Sigmoid colon (tissue), 4 donors: Measurements from ENCODE around the gene CSF1R.

ENCODE experiments used
- POLR2AphosphoS5 ChIP-seq, 4 donors: sonication (generic); formaldehyde crosslinking; IDR thresholded peaks; one replicate each; pipeline ENCODE4 v1.6.1; 2017; ENCODE audit warnings: antibody characterized with exemption in 4 of 4
- TF ChIP-seq, protein P1 (sequence below), 4 experiments: fragments of 450-650 bp in 3 of 4; fragments of 200-600 bp in 1 of 4; IDR thresholded peaks; one replicate each; pipeline ENCODE4 v1.5.1; 2016 to 2019; ENCODE audit warnings: antibody characterized with exemption in 4 of 4, mild to moderate bottlenecking in 3 of 4, moderate library complexity in 2 of 4

DNA sequence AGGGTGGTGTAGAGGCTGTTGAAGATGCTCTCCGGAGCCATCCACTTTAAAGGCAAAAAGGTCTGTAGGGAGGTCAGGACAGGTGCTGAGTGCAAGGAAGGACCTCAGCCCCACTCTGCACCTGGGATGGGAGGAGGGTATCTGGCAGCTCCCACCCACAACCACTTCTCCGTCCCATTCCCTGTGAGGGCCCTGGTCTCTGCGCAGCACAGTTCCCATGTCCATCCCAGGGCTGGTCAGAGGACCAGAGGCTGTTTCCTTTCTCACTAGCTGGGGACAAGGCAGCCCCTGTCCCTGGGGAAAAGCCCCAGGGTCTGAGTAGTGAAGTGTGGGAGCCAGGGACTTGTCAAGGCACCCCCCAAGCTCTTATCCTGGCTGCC, 33.7 kb upstream of the CSF1R start:
- TF ChIP-seq, protein P1, sequence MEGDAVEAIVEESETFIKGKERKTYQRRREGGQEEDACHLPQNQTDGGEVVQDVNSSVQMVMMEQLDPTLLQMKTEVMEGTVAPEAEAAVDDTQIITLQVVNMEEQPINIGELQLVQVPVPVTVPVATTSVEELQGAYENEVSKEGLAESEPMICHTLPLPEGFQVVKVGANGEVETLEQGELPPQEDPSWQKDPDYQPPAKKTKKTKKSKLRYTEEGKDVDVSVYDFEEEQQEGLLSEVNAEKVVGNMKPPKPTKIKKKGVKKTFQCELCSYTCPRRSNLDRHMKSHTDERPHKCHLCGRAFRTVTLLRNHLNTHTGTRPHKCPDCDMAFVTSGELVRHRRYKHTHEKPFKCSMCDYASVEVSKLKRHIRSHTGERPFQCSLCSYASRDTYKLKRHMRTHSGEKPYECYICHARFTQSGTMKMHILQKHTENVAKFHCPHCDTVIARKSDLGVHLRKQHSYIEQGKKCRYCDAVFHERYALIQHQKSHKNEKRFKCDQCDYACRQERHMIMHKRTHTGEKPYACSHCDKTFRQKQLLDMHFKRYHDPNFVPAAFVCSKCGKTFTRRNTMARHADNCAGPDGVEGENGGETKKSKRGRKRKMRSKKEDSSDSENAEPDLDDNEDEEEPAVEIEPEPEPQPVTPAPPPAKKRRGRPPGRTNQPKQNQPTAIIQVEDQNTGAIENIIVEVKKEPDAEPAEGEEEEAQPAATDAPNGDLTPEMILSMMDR (IDR thresholded peaks at IDR 0.05), result no peak
- TF ChIP-seq POLR2AphosphoS5 (IDR thresholded peaks at IDR 0.05), result no peak
